ENCODE data around the gene ABCC3. TPM values are rescaled to one million over a fixed set of nuclear protein-coding genes. Genes with fewer than 3 reads are reported as not detected.

Gene ABCC3
- total RNA-seq, 4 donors from 2014 or later: 19.6 to 93.7 (median 34.1) TPM

DNA sequence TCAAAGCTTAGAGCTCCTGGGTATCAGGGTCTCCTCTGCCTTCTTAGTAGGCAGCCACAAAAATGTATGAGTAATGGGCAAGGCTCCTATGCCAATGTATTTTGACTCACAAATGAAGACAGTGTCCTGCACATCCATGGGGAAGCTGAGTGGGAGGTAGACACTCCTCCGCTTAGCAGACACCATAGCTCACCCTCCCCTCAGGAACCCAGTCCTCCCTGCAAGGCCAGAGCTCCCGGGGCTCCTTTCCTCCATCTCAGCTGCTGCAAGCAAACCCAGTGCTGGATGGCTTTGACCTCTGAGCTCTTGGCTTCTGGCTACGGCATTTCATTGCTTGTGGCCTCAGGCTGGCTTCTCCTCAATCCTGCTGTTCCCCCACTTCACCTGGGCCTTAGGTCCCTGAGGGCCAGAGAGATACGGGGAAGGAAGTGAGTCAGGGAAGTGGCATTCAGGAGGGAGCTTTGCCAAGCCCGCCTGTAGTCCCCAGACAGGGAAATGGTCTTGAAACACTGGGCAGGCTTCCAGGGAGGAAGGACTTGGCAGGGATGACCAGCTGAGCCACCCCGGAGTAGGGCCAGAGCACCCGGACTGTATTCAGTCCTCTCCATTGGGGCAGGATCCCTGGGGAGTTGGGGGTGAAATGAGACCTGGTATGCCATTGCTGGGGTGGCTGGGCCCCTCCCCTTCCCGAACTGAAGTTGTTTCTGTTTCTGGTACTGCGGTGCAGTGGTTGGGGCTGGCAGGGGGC is 4.5 kb downstream of the ABCC3 start:
- H3K36me3 ChIP-seq: no peaks in the 10 kb centered on the region
- 16 to 20% methylated on average over 3 to 7 of the region's 9 CpGs for WGBS, 2 donors
- intact Hi-C loops (cut with DNase I): no loop called here
- H3K27ac ChIP-seq: peak overlapping the region; percentile 53 to 84 (median 70)
- TF ChIP-seq POLR2A (IDR thresholded peaks at IDR 0.05): no peak
- TF ChIP-seq, protein P1, sequence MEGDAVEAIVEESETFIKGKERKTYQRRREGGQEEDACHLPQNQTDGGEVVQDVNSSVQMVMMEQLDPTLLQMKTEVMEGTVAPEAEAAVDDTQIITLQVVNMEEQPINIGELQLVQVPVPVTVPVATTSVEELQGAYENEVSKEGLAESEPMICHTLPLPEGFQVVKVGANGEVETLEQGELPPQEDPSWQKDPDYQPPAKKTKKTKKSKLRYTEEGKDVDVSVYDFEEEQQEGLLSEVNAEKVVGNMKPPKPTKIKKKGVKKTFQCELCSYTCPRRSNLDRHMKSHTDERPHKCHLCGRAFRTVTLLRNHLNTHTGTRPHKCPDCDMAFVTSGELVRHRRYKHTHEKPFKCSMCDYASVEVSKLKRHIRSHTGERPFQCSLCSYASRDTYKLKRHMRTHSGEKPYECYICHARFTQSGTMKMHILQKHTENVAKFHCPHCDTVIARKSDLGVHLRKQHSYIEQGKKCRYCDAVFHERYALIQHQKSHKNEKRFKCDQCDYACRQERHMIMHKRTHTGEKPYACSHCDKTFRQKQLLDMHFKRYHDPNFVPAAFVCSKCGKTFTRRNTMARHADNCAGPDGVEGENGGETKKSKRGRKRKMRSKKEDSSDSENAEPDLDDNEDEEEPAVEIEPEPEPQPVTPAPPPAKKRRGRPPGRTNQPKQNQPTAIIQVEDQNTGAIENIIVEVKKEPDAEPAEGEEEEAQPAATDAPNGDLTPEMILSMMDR (IDR thresholded peaks at IDR 0.05): no peak
- no peak overlapping the region for H3K4me3 ChIP-seq
- peaks cover 0 to 39% (median 0%) of the 10 kb centered on the region in 4 donors for H3K27me3 ChIP-seq
- H3K4me1 ChIP-seq: peaks cover 47 to 97% (median 51%) of the 10 kb centered on the region in 3 donors
- DNase-seq: peak; percentile 21
- H3K9me3 ChIP-seq: no peaks in the 10 kb centered on the region

GRCh38 chr17:50640686-50641351 is 6.1 kb downstream of the ABCC3 start:
- no peaks in the 10 kb centered on the region for H3K9me3 ChIP-seq
- peak overlapping the region; percentile 4 to 84 (median 60) for H3K27ac ChIP-seq
- peaks cover 0 to 22% (median 0%) of the 10 kb centered on the region in 4 donors for H3K27me3 ChIP-seq
- intact Hi-C loops (cut with DNase I): no loop called here
- TF ChIP-seq, protein P1 (IDR thresholded peaks at IDR 0.05): no peak
- no peak for TF ChIP-seq POLR2A (IDR thresholded peaks at IDR 0.05)
- WGBS, 2 donors: 38 to 41% methylated on average over 6 to 10 of the region's 12 CpGs
- DNase-seq: no peak
- H3K36me3 ChIP-seq: no peaks in the 10 kb centered on the region
- H3K4me1 ChIP-seq: peaks cover 36 to 80% (median 40%) of the 10 kb centered on the region in 3 donors
- no peak overlapping the region for H3K4me3 ChIP-seq

DNA sequence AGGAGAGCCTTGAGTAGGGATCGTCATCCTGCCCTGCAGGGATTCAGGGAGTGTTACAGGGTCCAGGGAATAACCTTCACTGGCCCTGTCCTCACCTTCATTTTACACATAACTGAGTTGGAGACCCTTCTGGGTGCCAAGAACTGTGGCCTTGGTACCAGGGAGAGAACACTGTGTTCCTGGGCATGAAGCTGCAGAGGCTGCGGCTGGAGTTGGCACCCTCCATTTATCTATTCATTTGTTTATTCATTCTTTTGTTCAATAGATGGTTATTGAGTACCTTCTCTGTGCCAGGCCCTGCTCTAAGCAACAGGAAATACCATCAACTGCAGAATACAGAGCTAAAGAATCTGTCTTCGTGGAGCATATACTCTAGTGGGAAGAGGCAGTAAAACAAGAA is 6.7 kb downstream of the ABCC3 start:
- no peak for DNase-seq
- peaks cover 31 to 75% (median 40%) of the 10 kb centered on the region in 3 donors for H3K4me1 ChIP-seq
- peak overlapping the region; percentile 4 to 84 (median 60) for H3K27ac ChIP-seq
- peaks cover 0 to 17% (median 0%) of the 10 kb centered on the region in 4 donors for H3K27me3 ChIP-seq
- H3K4me3 ChIP-seq: no peak overlapping the region
- TF ChIP-seq POLR2A (IDR thresholded peaks at IDR 0.05): no peak
- TF ChIP-seq, protein P1 (IDR thresholded peaks at IDR 0.05): no peak
- WGBS, 2 donors: 25 to 51% methylated on average over 3 of the region's 3 CpGs
- intact Hi-C loops (cut with DNase I): no loop called here
- H3K36me3 ChIP-seq: no peaks in the 10 kb centered on the region
- no peaks in the 10 kb centered on the region for H3K9me3 ChIP-seq

DNA sequence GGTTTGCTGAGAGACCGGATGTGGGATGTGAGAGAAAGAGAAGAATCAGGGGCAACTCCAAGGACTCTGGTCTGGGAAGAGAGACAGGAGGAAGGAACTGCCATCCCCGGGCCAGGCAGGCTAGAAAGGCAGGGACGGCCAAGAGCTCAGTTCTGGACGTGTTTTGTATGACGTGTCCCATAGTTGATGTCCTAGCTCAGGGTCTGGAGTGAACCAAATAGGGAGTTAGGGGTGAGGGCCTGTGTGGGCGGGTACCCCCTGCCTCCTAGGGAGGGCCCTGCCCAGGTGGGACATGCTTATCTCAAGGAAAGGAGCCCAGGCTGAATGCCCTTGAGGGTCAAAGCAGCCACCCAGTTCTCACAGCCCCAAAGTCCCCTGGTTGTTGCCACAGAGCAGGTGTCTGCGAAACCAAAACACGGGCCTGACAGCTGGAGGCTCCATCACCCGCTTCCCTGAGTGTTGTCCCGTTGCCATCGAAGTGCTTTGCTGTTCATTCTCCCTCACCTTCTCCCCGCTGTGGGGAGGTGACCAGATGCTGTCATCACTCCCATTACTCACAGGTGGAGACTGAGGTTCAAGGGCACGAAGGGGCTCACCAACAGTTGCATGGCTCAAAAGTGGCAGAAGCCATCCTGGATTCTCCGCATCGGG is 7.5 kb downstream of the ABCC3 start:
- no peaks in the 10 kb centered on the region for H3K36me3 ChIP-seq
- DNase-seq: no peak
- intact Hi-C loops (cut with DNase I): no loop called here
- H3K27me3 ChIP-seq: peaks cover 0 to 11% (median 0%) of the 10 kb centered on the region in 4 donors
- H3K4me1 ChIP-seq: peaks cover 29 to 66% (median 39%) of the 10 kb centered on the region in 3 donors
- TF ChIP-seq, protein P1 (IDR thresholded peaks at IDR 0.05): no peak
- no peak for TF ChIP-seq POLR2A (IDR thresholded peaks at IDR 0.05)
- no peaks in the 10 kb centered on the region for H3K9me3 ChIP-seq
- no peak overlapping the region for H3K4me3 ChIP-seq
- 80 to 86% methylated on average over 10 to 15 of the region's 15 CpGs for WGBS, 2 donors
- peak overlapping the region in 2 of 4 donors; percentile 76 to 84 for H3K27ac ChIP-seq
